Spleen (tissue), 10 donors: ENCODE measurements around the gene OR6B1. TPM values are rescaled to one million over a fixed set of nuclear protein-coding genes. Genes with fewer than 3 reads are reported as not detected.

Experiments used
- polyA plus RNA-seq, 3 donors: library from polyadenylated mRNA; stranded (reverse); fragments of 200-250 nt; gene quantifications; one replicate each; pipeline ENCODE4 v1.2.1, GENCODE V29; 2013
- total RNA-seq, 7 donors: library from RNA; depleted of rRNA in 3 of 7; stranded (reverse); fragments of >200 nt in 3 of 7; fragmentation: NEBNext Ultra II Directional in 4 of 7; extraction: Animal tissue kit (Norgen Biotek cat#: 25700) in 4 of 7; gene quantifications; one replicate each; pipeline versions ENCODE4 v1.1.0 to v1.2.1, GENCODE V29; 2016 to 2021
- donor health status: healthy with polysubstance abuse.
- donor health status: DM: no; HTN: no; CAD: no; lungs with moderate emphysema.
- donor health status: DM: no; HTN: no; CAD: no.
- donor health status: Bipolar disorder and iron deficiency.
- donor health status: healthy.
- donor health status: DM: no; HTN: no; CAD: no.
- donor health status: DM: yes; HTN: yes; CAD: no.

Gene OR6B1
- total and polyA plus RNA-seq, 10 donors = not detected

Other genes starting within 250 kb of the OR6B1 start
- gene CTAGE6, start 242.6 kb upstream of the OR6B1 start, total RNA-seq = 1 to 10 TPM in 3 of 7 donors, under 1 TPM in 3, not detected in 1; 0.46 to 2.6 (median 0.92) TPM
- under 1 TPM in 1 of 3 donors, not detected in 2; 0.10 TPM for gene CTAGE6, start 242.6 kb upstream of the OR6B1 start, polyA plus RNA-seq
- gene TCAF1, start 98.1 kb upstream of the OR6B1 start, total RNA-seq = 10 to 100 TPM; 22.7 to 39.6 (median 30.8) TPM
- 1 to 10 TPM; 3.8 to 5.9 (median 4.6) TPM for gene TCAF1, start 98.1 kb upstream of the OR6B1 start, polyA plus RNA-seq
- not detected for gene OR2F2, start 65.1 kb upstream of the OR6B1 start, total RNA-seq
- not detected for gene OR2F2, start 65.1 kb upstream of the OR6B1 start, polyA plus RNA-seq
- not detected for gene OR2F1, start 45.5 kb upstream of the OR6B1 start, total RNA-seq
- gene OR2F1, start 45.5 kb upstream of the OR6B1 start, polyA plus RNA-seq = not detected
- not detected for gene OR2A5, start 48.6 kb downstream of the OR6B1 start, total RNA-seq
- not detected for gene OR2A5, start 48.6 kb downstream of the OR6B1 start, polyA plus RNA-seq
- gene OR2A25, start 69.5 kb downstream of the OR6B1 start, total RNA-seq = not detected
- gene OR2A25, start 69.5 kb downstream of the OR6B1 start, polyA plus RNA-seq = not detected
- gene OR2A12, start 86.0 kb downstream of the OR6B1 start, total RNA-seq = not detected
- not detected for gene OR2A12, start 86.0 kb downstream of the OR6B1 start, polyA plus RNA-seq
- not detected for gene OR2A2, start 109.3 kb downstream of the OR6B1 start, total RNA-seq
- gene OR2A2, start 109.3 kb downstream of the OR6B1 start, polyA plus RNA-seq = not detected
- gene OR2A14, start 122.9 kb downstream of the OR6B1 start, total RNA-seq = not detected
- gene OR2A14, start 122.9 kb downstream of the OR6B1 start, polyA plus RNA-seq = not detected
- gene CTAGE4, start 183.1 kb downstream of the OR6B1 start, total RNA-seq = 1 to 10 TPM in 6 of 7 donors, not detected in 1; 1.4 to 5.9 (median 2.0) TPM
- 1 to 10 TPM in 1 of 3 donors, under 1 TPM in 2; 0.17 to 1.2 (median 0.64) TPM for gene CTAGE4, start 183.1 kb downstream of the OR6B1 start, polyA plus RNA-seq
- gene ARHGEF35, start 195.5 kb downstream of the OR6B1 start, total RNA-seq = 1 to 10 TPM; 3.0 to 6.8 (median 5.1) TPM
- gene ARHGEF35, start 195.5 kb downstream of the OR6B1 start, polyA plus RNA-seq = 1 to 10 TPM; 1.4 to 2.6 (median 2.2) TPM
- under 1 TPM in 3 of 7 donors, not detected in 4; 0.20 to 0.46 (median 0.32) TPM for gene OR2A42, start 239.3 kb downstream of the OR6B1 start, total RNA-seq
- gene OR2A42, start 239.3 kb downstream of the OR6B1 start, polyA plus RNA-seq = under 1 TPM; 0.06 to 0.15 (median 0.06) TPM